GM18505 (cell line): Measurements from ENCODE around the gene MYOG.

Experiments
- ATAC-seq: cut with Tn5 transposase; IDR thresholded peaks from one replicate; pipeline ENCODE4 v1.9.1; 2021; ENCODE audit not compliant: unreplicated experiment
- POLR2A ChIP-seq: IDR thresholded peaks from 4 replicates; pipeline ENCODE4 v1.6.1; 2011; ENCODE audit warnings: borderline replicate concordance; ENCODE audit not compliant: insufficient read depth, insufficient read length; ENCODE audit errors: extremely low read depth

Gene MYOG

GRCh38 chr1:203077367-203077766 is 8.4 kb downstream of the MYOG start:
- ATAC-seq = no peak
- no peak for TF ChIP-seq POLR2A

- no peak for ATAC-seq
- TF ChIP-seq POLR2A = no peak
Measured at GRCh38 chr1:203076031-203076511, 9.7 kb downstream of the MYOG start.

GRCh38 chr1:203075236-203076030 is 10.4 kb downstream of the MYOG start:
- no peak for TF ChIP-seq POLR2A
- no peak for ATAC-seq

GRCh38 chr1:203074610-203075009 is 11.2 kb downstream of the MYOG start:
- no peak for ATAC-seq

GRCh38 chr1:203073469-203073868 is 12.3 kb downstream of the MYOG start:
- TF ChIP-seq POLR2A = no peak

More at GRCh38 chr1:203074610-203075009, 11.2 kb downstream of the MYOG start:
- TF ChIP-seq POLR2A = no peak

GRCh38 chr1:203072911-203073310 is 12.9 kb downstream of the MYOG start:
- no peak for ATAC-seq
- TF ChIP-seq POLR2A = no peak

More at GRCh38 chr1:203073469-203073868, 12.3 kb downstream of the MYOG start:
- ATAC-seq = no peak

- ATAC-seq = no peak
- no peak for TF ChIP-seq POLR2A
Measured at GRCh38 chr1:203072002-203072602, 13.7 kb downstream of the MYOG start.

- no peak for TF ChIP-seq POLR2A
- ATAC-seq = no peak
Measured at GRCh38 chr1:203069030-203069747, 16.6 kb downstream of the MYOG start.

- TF ChIP-seq POLR2A = no peak
- ATAC-seq = no peak
Measured at GRCh38 chr1:203066965-203067364, 18.8 kb downstream of the MYOG start.

GRCh38 chr1:203065986-203066385 is 19.8 kb downstream of the MYOG start:
- ATAC-seq = no peak

GRCh38 chr1:203065191-203065590 is 20.6 kb downstream of the MYOG start:
- no peak for ATAC-seq
- no peak for TF ChIP-seq POLR2A

More at GRCh38 chr1:203065986-203066385, 19.8 kb downstream of the MYOG start:
- TF ChIP-seq POLR2A = no peak

GRCh38 chr1:203063287-203063686 is 22.5 kb downstream of the MYOG start:
- ATAC-seq = no peak

GRCh38 chr1:203060115-203060514 is 25.7 kb downstream of the MYOG start:
- no peak for ATAC-seq
- TF ChIP-seq POLR2A = no peak

More at GRCh38 chr1:203063287-203063686, 22.5 kb downstream of the MYOG start:
- no peak for TF ChIP-seq POLR2A

- TF ChIP-seq POLR2A = no peak
- ATAC-seq = no peak
Measured at GRCh38 chr1:203059485-203059884, 26.3 kb downstream of the MYOG start.

- TF ChIP-seq POLR2A = no peak
- no peak for ATAC-seq
Measured at GRCh38 chr1:203058676-203058935, 27.2 kb downstream of the MYOG start.
